NCI-H1048 (cell line): ENCODE data around the gene NR2C2AP.
A peak's percentile ranks its signal among the peaks of the same experiment; 100 is the strongest.

ENCODE experiments used
- DNase-seq: peaks from one replicate; lab custom pipeline; 2025; lab: John Stamatoyannopoulos, UW

NR2C2AP gene

GRCh38 chr19:19214892-19215291, 11.7 kb upstream of the NR2C2AP start:
- peak; percentile 6 for DNase-seq

DNA sequence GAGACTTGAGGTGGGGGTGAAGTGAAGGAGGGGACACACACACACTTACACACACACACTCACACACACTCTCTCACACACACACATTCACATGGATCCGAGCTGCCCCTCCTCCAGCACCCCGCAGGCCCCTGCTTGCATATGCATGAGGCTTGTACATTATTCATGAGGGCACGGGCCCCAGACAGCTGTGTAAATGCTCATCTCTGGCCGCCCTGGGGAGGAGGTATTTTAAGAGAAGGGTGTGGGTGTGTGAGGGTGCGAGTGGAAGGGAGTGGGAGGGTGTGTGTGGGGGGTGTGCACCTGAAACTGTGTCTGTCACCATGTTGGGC, 10.9 kb upstream of the NR2C2AP start:
- no peak for DNase-seq

- DNase-seq: no peak
These were observed 10.4 kb upstream of the NR2C2AP start for GRCh38 chr19:19213426-19214158.

GRCh38 chr19:19212916-19213315, 9.7 kb upstream of the NR2C2AP start:
- DNase-seq: no peak

GRCh38 chr19:19211499-19212420, 8.5 kb upstream of the NR2C2AP start, which contains the start of gene NCAN:
NCAN (plus strand) TSS chr19:19211958; CDS start chr19:19216954, 4,996 bp downstream.
- DNase-seq: no peak

GRCh38 chr19:19209372-19209771, 6.2 kb upstream of the NR2C2AP start:
- no peak for DNase-seq

DNA sequence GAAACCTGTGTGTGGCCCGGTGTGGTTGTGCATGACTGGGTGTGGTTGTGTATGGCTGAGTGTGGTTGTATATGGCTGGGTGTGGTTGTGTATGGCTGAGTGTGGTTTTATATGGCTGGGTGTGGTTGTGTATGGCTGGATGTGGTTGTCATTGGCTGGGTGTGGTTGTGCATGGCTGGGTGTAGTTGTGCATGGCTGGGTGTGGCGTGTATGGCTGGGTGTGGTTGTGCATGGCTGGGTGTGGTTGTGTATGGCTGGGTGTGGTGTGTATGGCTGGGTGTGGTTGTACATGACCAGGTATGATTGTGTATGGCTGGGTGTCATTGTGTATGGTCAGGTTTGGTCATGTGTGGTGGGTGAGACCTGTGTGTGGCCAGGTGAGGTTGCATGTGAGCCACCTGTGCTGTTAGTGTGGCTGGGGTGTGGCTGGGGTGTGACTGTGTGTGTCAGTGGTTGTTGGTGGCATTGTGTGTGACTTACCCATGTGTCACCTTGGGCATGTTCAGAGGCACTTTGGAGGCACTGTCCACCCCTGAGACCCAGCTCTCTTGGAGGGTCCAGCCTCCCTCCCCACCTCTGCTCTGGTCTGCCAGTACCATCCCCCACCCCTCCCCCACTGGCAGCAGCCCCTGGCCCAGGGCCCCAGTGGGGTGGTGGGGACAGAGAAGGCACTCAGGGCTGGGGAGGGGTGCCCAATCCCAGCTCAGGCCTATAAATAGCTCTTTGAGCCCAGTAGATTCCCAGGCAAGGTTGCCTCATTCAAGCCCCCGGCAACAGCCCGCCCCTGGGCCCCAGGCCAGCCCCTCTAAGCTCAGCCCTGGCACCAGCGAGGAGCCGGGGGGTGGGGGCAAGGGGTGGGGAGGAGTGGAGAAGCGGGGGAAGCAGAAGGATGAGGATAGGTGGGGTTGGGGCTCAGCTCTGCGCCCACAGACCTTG, 4.7 kb upstream of the NR2C2AP start:
- no peak for DNase-seq

- no peak for DNase-seq
These were observed 3.7 kb upstream of the NR2C2AP start for GRCh38 chr19:19206938-19207337.

GRCh38 chr19:19205416-19206410, 2.5 kb upstream of the NR2C2AP start:
- DNase-seq: no peak

- no peak for DNase-seq
These were observed 967 bp upstream of the NR2C2AP start for GRCh38 chr19:19204181-19204580.

DNA sequence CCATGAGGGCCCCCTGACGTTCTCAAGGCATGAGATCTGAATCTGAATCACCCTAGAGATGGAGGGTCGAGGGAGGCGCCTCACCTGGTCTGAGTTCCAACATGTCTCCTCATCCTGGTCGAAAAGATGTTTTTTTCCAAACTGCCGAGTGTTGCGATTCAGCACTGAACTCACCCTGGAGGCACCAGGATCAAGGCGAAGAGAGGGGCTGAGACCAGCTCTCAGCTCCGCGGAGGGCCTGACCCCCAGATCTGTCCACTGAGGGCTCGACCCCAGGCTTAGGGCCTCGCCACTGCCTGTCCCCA, 555 bp downstream of the NR2C2AP start:
- DNase-seq: no peak

DNA sequence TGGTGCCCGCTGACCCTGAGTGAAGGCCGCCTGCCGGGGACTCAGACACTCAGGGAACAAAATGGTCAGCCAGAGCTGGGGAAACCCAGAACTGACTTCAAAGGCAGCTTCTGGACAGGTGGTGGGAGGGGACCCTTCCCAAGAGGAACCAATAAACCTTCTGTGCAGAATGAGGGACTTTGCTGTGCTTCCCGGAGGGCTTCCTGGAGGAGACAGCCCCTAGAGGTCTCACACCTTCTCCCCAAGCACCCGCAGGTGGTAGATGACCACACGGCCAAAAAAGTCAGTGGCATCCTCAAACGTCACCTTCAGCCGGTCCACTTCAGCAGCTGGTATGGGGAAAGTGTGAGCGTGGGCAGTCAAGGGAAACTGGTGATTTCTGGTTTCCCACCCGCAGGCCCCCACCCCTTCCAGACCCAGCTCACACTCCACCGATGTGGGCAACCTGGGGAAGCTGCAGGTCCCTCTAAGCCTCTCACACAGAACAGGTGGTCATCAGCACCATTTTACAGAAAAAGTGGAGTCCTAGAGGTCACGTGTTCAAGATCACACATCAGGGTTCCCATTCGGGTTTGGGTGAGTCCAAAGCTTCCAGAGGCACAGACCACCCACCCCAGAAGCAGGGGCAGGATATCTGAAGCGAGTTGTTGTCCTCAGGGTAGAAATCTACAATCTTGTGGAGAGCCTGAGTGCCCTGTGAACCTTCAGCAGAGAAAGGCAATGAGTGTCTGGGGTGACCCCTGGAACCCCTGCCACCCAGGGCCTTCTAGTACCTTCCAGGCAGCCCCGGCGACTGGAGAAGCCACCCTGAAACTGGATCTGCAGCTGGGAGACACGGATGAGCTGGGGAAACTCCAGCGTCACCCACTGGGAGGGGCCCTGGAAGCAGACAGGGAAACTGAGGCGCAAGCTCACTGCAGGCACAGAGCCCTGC, 1.2 kb downstream of the NR2C2AP start:
- DNase-seq: no peak

- DNase-seq: no peak
These were observed 9.3 kb downstream of the NR2C2AP start for GRCh38 chr19:19193926-19194325.

GRCh38 chr19:19192910-19193423, 10.2 kb downstream of the NR2C2AP start:
- no peak for DNase-seq

DNA sequence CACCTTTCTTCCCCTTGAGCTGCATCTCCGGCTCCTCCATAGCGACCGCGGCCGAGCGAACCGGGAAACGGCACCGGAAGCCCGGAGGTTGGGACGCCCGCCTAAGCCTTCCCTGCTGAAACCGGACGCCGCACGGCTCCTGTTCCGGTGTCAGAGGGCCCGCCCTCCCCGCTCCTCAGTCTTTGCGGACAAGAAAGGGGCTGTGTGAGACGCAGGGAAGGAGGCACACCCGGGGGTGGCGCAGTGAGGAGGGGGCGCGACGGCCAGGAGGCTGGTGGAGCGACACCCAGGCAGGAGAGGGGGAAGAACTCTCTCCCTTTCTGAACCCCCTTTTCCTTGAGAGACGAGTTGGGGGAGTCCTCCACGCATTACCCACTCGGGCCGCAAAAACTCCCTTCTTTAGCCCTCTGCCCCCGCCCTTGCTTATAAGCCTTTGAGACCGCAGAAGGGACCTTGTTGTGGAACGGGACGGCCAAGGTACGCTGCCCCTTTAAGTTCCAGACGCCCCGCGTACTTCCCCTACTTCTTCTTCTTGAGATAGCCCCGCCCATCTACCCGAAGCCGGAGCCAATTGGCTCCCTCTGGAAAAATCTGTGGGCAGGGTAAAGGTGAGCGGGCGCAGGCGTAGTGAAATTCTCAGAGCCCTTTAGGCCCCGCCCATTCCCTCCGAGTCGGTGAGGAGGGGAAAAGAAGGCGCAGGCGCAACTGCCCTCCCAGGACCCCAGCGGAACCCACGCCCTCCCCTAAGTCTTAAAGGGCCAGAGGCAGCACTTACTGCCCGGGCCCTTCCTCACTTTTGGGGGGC, 10.9 kb downstream of the NR2C2AP start, which contains the start of the genes BORCS8 and RFXANK:
Gene BORCS8, minus strand, starts transcription at position 75 of the 805 bp plus-strand sequence. Its CDS starts 35 bp downstream, at position 40.
Gene RFXANK, plus strand, starts transcription at position 181 of the 805 bp plus-strand sequence. CDS start 1,689 bp downstream, outside the sequence.
- DNase-seq: peak; percentile 98

- no peak for DNase-seq
These were observed 11.5 kb downstream of the NR2C2AP start for GRCh38 chr19:19191768-19192077.

DNA sequence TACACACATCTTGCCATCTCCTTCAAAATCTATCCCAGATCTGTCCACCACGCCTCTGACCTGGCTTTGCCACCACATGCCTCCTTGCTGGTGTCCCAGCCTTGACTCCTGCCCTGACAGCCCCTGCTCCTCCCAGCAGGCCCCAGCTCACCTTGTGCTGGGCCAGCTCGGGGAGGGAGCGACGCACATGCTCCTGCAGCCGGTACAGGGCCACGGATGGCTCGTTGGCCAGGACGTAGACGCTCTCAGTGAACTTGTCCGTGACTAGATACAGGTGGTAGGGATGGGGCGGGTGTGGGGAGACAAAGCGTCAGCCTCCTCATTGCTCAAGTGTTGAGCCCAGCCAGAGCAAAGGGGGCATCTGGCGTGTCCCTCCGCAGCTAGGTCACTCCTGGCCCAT, 16.5 kb downstream of the NR2C2AP start:
- DNase-seq: no peak

GRCh38 chr19:19185853-19186740, 17.1 kb downstream of the NR2C2AP start:
- DNase-seq: no peak
